Inflammatory macrophage treated with lipopolysaccharide for 1 hour (primary cell): ENCODE results near the gene FRG2.
"Not testable (repeated sequence)": the region's sequence is repeated elsewhere in the genome, so short reads cannot be mapped to it uniquely, and the experiment has no call there.

Source experiments
- DNase-seq, 2 donors: peaks; one replicate each; pipeline ENCODE4 v3.0.0-alpha.2; 2020 to 2022

FRG2 gene

DNA sequence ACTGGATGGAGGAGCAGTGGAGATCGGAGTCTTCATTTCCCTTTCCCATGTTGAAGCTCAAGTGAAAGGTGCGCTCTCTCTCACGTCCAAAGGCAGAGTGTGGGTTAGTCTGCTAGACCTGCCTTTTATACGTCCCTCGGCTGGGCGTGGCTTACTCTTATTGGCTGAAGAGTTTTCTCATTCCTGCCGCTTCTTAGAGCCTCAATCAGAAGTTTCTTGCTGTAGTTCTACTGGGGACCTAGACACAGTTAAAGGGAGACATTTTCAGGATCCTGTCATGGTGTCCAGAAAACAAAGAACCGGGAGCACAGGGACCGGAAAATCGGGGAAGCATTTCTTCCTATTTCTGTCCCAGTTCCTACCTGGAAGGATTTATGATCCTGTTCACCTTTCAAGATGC is at the start of gene FRG2:
Gene FRG2 (minus strand): TSS at position 101 of the 400 bp plus-strand sequence. CDS start 52 bp downstream, at position 49.
- DNase-seq, result not testable (repeated sequence)

DNA sequence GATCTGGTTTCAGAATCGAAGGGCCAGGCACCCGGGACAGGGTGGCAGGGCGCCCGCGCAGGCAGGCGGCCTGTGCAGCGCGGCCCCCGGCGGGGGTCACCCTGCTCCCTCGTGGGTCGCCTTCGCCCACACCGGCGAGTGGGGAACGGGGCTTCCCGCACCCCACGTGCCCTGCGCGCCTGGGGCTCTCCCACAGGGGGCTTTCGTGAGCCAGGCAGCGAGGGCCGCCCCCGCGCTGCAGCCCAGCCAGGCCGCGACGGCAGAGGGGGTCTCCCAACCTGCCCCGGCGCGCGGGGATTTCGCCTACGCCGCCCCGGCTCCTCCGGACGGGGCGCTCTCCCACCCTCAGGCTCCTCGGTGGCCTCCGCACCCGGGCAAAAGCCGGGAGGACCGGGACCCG is 41.3 kb upstream of the FRG2 start:
- DNase-seq, result not testable (repeated sequence)

DNA sequence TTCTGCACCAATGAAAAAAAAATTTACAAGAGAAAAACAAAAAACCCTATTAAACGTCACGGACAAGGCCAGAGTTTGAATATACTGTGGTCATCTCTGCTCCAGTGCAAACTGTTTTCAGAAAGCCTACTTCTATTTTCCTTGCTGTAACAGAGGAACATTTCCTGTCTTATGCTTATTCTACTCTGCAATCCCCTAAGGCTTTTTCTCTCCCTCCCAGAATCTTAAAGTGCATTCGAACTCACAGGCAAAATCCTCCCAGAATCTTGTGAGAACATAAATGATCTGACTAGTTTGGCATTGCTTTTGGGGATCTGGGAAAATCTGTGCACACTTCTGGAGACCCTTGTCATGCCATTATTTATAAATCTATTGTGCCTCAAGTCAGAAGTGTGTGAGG is 37.7 kb upstream of the FRG2 start:
- DNase-seq, result not testable (repeated sequence)

DNA sequence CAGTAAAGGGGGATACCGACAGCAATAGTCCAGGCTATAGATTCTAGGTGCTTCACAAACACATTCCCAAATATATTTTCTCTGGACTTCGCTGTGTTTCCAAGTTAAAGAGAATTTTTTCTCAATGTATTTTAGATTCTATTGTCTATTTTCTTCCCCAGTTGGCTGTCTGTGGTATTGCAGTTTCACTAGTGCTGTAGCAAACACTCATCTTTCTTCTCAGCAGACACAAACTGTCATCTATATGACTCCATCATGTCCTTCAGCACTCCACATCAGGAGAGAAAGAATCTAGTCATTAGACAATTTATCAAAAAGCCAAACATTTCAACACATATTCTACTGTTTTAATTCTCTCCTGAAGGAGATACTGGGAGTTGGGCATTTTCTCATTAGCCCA is 37.3 kb upstream of the FRG2 start, which contains the start of gene DBET:
Gene DBET (plus strand): TSS at position 161 of the 400 bp plus-strand sequence.
- not testable (repeated sequence) for DNase-seq

DNA sequence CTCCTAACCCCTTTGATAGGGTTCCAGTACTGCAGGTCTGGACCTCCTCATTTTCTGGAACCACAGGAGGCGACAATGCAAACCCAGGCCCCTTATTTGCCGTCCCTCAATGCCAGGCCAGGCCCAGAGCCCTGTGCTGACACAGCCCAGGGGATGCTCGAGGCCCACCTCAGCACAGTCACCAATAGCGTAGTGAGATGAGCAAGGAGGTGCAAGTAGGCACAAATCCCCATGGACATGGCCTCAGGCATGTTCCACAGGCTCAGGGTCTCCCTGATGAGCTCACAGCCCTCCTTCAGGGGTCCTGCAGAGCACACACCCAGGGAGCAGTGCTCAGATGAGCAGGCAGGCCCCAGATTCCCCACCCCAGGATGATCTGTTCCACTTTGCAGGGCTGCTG is 31.9 kb upstream of the FRG2 start:
- not testable (repeated sequence) for DNase-seq

DNA sequence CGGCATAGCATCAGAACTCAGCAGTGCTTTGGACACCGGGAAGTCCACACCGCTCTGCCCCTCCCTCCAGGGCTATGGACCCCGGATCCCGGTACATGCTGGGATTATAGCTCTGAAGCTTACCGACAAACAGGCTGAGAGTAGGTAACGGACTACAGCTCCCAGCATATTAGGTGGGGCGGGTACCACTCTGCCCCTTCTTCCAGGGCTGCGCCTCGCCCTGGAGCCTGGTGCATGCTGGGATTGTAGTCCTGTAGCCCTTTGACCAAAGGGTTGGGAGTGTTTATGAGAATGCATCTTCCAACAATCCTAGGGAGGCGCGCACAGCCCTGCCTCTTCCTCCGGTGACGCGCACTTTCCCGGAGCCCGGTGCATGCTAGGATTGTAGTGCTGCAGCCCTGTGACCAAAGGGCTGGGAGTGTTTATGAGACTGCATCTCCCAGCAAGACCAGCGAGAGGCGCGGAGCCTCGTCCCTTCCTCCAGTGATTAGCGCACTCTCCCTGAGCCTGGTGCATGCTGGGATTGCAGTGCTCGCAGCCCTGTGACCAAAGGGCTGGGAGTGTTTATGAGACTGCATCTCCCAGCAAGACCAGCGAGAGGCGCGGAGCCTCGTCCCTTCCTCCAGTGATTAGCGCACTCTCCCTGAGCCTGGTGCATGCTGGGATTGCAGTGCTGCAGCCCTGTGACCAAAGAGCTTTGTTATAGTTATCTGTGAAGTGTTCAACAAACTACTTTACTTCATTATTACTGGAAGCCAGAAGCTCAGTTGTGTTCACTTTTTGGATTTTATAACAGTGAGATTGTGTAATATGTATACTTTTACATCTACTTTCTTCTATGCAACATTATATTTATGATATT is 22.6 kb upstream of the FRG2 start:
- not testable (repeated sequence) for DNase-seq

DNA sequence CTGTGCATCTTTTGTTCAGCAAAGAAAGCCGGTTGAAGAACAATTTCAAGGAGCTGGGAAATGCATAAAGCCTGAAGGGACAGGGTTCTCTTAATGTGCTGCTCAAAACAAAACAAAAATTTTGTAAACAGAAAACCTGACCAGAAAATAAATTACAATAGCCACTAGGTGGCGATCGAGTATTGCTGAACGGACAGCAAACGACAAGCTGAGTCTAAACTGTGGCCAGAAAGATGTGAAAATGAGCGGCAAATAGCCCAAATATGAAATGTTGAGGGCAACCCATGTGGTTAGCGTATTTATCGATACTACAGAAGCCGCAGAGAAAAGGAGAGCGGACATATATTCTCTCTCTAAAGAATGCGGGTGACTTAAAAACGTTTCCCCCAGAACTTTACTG is 20.6 kb upstream of the FRG2 start:
- not testable (repeated sequence) for DNase-seq

DNA sequence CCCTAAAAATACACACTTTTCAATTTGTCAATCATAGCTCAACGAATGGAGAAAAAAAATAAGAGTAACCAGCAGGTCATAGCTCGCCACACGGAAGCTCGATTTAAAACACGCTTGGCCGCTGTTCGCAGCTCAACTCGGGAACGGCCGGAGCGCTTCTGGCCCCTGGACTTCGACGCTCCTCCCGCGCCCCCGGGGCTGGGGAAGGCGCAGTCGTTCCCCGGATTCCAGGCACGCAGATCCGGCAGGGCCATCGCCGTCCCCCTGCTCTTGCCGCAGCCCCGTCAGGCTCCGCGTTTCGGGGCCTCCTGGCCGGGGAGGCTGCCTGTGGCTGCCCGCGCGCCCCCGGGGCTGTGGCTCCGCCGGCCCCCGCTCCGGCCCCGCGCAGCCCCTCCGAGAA is 13.8 kb upstream of the FRG2 start:
- not testable (repeated sequence) for DNase-seq

DNA sequence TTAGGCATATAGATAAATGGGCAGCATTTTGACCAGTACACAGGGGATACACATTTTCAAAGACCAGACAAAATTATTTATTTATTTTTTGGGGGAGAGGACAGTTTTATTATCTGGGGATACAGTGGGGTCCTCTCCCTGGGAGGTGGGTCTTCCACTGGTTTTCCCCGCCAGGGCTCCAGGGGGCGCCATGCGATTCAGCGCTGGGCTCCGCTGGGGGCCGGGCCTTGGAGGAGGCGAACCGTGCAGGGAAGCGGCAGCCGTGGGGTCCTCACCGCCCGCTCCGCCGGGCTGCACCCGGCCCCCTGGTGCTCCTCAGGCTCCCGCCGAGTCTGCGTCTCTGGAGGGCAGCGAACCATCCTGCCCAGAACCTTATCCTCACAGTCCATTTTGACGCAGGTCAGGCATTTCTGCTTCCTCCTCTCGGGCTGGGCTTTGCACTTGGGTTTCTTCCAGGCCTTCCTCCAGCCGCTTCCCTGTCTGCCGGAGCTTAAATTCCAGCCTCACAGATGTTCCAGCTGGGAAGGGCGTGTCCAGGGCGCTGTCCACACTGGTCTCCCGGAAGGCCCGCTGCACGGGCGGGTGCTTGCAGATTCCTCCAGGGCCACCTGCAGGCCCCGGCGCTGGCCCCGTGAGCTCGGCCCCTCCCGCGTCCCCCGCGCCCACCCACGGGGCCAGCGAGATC is 10.8 kb upstream of the FRG2 start:
- not testable (repeated sequence) for DNase-seq

DNA sequence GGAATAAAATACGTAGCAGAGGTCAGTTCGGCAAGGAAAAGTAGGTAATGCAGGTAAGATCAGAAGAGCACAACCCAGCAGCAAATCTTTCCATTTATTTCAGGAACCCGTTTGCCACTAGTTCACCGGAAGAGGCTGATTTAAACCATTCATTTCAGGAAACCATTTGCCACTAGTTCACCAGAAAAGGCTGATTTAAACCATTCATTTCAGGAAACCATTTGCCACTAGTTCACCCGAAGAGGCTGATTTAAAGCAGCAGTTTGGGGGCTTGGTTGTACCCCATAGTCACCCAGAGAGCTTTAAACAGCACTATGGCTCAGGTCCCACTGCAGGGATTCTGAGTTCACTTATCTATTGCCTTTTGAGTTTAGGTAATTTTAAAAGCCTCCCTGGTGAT is 4.2 kb upstream of the FRG2 start:
- DNase-seq, result not testable (repeated sequence)

DNA sequence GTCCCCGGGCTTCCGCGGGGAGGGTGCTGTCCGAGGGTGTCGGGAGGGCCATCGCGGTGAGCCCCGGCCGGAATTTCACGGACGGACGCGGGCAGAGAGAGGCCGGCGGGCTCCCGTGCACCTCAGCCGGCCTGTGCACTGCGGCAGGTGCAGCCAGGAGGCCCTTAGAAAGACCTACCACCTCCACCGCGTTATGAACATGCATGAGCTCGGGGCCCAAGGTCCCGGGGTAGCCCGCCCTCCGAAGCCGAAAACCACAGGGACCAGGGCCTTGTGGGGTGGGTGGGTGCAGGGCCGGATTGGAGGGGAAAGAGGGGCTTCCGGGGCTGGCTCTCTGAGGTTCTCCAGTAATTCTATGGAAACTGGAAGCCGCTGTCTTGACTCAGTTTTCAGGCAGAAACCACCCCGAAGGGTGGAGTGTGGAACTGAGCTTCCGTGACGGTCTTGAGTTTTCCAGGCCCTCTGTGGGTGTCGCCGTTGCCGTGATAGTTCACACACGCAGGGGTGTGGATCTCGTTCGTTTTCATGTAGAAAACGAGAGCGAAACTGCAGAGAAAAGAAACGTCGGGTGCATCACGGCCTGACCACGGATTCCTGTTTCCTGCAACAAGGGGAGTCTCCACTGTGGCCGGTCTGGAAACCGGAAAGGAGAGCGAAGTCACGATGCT is 4.3 kb downstream of the FRG2 start:
- DNase-seq, result not testable (repeated sequence)

DNA sequence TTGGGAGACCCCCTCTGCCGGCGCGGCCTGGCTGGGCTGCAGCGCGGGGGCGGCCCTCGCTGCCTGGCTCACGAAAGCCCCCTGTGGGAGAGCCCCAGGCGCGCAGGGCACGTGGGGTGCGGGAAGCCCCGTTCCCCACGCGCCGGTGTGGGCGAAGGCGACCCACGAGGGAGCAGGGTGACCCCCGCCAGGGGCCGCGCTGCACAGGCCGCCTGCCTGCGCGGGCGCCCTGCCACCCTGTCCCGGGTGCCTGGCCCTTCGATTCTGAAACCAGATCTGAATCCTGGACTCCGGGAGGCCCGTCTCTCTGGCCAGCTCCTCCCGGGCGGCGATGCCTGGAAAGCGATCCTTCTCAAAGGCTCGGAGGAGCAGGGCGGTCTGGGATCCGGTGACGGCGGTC is 5.1 kb downstream of the FRG2 start:
- DNase-seq, result not testable (repeated sequence)

DNA sequence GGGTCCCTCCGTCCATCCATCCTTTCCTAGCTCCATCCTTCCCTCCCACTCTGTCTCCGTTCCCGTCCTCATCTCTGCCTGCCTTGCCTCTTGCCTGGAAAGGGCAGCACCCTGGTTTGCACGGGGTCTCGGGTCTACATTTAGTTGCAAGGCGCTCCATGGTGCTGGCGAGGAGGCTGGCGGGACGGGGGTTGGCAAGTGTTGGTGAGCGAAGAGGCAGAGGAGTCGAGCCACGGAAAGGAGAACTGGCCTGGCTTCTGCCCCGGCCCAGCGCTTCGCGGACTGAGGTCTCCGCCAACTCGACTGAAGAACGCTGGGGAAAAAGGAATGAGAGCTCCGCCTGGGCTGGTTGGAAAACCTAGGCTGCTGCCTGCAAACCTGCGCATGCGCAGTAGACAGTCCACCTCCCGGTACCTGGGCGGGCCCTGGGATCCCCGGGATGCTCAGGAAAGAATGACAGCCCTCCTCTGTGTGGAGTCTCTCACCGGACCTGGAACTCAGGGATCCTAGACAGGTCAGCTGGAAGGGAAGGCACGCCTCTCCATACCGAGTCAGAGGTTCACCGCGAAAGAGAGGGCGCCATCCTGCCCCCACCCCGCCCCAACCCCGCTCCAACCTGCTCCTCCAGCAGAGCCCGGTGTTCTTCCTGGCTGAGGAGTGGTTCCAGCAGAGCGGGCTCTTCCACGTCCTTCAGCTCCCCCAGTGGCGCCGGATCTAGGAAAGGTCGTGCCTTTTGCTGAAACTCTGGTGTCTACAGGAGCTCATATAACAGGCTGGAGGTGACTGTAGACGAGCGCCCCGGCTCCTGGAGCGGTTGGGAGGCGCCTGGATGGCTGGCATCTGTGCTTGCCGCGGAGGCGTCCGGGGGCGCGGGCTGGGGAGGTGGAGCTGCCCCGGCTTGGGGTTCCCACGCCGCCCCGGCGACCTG is 6.0 kb downstream of the FRG2 start:
- peak in 1 of 2 donors; percentile 11 for DNase-seq

DNA sequence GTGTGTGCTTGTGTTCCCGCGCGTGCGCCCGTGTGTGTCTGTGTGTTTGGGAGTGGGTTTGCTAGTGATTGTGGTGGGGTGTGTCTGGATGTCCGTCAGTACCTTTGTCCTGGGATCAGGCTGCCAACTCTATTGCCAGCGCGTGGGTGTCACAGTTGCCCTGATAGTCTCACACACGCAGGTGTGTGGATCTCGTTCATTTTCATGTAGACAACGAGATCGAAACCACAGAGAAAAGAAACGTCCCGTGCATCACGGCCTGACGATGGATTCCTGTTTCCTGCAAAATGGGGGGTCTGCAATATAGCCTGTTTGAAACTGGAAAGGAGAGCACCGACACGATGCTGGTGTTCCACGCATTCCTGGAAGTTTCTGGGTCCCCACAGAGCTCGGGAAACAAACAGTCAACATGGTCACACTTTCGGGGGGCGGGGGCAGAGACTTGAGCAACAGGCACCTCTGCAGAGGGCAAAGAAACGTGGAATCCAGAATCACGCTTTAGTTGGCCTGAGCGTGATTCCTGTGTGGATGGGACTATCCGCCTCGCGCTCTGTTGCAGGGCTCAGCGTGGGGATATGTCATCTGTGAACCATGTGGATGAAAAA is 7.1 kb downstream of the FRG2 start:
- DNase-seq, result not testable (repeated sequence)

DNA sequence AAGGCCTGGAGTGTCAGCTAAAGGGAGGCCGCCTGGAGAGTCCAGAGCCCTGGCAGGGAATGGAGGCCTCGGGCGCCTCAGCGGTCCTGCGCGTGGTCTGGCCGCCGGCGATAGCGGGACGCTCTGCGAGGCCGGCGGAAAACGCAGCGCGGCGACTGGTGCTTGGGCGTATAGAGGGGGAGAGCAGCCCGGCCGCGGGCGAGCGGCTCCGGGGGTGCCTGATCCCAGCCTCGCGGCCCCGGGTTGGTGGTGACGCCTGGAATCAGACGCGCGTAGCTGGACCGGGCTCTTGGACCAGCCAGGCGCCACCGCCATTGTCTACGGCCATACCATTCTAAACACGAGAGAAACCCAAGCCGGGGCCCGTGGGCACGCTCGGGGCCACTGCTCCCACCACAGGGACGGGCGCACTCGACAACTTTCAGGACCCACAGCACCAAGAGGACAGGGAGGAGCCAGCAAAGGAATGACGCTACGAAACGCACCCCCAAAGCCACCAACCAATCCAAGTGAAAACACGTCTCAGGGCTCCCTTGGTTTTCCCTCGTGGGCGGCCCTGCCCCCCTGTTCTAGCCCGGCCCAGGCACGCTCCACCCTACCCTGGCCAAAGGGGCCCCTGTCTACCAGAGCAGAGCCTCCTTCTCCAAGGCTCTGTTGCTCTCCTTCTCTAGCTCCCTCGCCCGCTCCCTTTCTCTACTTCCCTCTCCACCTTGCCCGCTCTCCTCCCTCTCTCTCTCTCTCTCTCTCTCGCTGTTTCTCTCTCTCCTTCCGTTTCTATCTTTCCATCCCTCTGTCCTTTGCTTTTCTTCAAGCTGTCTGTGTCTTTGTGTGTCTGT is 7.8 kb downstream of the FRG2 start:
- DNase-seq, result no peak

DNA sequence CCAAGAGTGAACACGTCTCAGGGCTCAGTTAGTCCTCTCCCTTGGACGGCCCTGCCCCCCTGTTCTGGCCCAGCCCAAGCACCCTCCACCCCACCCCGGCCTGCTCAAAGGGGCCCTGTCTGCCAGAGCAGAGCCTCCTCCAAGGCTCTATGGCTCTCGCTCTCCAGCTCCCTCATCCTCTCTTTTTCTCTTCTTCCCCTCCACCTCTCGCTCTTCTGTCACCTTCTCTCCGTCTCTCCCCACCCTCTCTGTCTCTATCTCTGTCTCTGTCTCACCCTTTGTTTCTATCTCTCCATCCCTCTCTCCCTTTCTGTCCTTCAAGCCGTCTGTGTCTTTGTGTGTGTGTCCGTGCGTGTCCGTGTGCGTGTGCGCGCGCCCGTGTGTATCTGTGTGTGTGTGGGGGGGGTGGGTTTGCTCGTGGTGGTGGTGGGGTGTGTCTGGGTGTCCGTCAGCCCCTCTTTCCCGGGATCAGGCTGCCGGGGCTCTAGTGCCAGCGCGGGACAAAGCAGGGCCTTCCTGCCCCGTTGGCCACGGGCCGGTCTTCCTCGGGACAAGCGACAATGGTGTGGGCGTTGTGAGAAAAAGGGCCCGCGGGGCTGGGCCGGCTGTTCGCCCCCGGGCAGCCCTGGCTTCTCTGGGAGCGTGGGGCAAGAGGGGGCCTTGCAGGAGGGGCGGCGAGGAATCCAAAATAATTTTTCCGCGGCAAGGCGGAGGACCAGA is 8.7 kb downstream of the FRG2 start:
- DNase-seq, result no peak

DNA sequence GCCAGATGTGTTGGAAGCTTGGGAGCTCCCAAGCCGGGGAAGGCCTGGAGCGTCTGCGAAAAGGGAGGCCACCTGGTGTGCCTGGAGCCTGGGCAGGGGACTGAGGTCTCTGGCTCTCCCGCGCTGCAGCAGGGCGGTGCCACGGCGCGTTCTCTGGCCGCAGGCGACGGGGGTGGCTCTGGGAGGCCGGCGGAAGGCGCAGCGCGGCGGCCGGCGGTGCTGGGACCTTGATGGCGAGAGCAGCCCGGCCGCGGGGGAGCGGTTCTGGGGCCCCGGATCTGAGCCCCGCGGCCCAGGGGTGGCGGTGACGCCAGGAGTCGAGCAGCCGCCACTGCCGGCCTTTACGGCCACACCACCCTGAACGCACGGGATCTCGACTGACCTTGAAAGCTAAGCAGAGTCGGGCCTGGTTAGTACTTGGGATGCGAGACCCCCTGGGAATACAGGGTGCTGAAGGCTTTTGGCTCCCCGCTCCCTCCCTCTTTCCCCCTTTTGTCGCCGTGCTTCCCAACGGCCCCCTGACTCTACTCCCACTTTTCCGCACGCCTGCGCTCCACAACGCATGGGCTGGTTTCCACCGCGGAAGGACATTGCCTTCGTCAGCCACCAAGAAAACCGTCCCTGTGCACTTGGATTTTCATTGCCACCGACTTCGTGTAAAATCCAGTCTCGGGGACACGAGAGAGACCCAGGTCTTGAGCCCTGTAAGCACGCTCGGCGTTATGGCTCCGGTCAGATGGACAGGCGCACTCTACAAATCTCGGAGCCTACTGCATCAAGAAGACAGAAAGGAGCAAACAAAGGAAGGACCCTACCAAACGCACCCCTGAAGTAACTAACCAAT is 9.5 kb downstream of the FRG2 start:
- DNase-seq, result no peak

DNA sequence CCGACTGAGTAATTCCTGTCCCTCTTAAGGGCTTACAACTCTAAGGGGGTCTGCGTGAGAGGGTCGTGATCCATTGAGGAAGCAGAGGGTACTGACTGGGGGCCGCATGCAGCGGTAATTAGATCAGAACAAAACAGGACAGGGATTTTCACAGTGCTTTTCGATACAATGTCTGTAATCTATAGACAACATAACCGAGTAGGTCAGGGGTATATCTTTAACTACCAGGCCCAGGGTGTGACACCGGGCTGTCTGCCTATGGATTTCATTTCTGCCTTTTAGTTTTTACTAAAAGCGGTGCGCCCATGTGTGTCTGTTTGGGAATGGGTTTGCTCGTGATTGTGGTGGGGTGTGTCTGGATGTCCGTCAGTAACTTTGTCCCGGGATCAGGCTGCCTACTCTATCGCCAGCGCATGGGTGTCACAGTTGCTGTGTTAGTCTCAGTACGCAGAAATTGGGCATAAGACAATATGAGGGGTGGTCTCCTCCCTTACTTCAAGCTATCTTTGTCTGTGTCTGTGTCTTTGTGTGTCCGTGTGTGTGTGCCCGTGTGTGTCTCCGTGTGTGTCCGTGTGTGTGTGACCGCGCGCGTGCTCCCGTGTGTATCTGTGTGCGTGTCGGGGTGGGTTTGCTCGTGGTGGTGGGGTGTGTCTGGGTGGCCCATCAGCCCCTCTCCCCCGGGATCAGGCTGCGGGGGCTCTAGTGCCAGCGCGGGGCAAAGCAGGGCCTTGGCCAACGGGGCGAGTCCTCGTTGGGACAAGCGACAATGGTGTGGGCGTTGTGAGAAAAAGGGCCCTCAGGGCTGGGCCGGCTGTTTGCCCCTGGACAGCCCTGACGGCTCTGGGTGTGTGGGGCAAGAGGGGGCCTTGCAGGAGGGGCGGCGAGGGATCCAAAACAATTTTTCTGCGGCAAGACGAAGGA is 10.4 kb downstream of the FRG2 start:
- no peak for DNase-seq
